ENCODE results near the gene NEAT1.
"Not testable (repeated sequence)": the region's sequence is repeated elsewhere in the genome, so short reads cannot be mapped to it uniquely, and the experiment has no call there.

The NEAT1 gene

GRCh38 chr11:65434667-65435410 is 12.2 kb downstream of the NEAT1 start:
- DNase-seq (ENCODE audit: low spot score): no peak

DNA sequence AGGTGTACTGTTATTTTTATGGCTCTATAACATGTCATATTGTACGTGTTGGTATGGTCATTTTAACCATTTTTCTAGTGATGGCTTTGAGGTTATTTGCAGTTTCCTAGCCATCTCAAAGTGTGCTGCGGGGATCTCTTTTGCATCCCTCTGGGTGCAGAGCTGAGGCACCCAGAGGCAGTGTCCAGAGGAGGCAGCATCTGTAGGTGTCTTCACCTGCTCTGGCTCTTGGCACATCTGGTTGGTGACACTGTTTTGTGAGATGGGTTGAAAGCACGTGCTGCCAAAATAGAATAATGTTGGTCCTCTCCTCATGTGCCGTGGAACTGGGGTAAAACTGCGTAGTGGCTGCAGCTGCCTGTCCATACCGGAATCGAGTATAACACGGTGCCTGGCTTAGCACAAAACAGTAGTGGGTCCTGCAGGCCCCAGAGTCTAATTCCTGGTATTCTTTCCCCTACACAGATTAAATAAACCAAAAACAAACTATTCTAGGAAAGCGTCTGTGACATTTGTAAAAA is 12.9 kb downstream of the NEAT1 start:
- DNase-seq (ENCODE audit: low spot score): no peak

GRCh38 chr11:65435981-65436411 is 13.4 kb downstream of the NEAT1 start:
- DNase-seq (ENCODE audit: low spot score): no peak

DNA sequence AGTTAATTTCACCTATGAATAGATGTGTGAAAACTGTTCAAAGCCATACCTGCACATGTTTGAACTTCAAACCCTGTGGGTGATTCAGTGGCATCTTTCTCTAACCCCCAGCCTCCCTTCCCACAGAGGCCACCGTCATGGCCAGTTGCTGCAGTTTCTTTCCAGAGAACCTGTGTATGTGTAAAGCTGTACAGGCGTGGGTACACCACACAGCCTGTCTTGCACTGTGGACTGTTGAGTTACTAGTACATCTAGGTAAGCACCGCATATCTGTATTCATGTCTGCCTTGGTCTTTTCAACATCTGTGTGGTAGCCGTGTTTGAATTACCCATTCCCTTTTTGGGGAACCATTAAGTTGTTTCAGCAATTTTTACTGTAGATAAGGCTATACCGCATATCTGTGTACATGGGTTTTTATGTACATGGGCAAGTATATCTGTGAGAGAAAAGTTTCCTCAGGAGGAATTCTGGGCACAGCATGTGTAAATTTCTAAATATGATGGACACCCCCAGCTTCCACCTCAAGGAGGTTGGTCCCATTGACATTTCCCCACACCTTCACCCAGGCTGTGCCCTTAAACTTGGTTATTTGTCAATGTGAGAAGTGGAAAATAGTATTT is 13.9 kb downstream of the NEAT1 start:
- no peak for DNase-seq (ENCODE audit: low spot score)

DNA sequence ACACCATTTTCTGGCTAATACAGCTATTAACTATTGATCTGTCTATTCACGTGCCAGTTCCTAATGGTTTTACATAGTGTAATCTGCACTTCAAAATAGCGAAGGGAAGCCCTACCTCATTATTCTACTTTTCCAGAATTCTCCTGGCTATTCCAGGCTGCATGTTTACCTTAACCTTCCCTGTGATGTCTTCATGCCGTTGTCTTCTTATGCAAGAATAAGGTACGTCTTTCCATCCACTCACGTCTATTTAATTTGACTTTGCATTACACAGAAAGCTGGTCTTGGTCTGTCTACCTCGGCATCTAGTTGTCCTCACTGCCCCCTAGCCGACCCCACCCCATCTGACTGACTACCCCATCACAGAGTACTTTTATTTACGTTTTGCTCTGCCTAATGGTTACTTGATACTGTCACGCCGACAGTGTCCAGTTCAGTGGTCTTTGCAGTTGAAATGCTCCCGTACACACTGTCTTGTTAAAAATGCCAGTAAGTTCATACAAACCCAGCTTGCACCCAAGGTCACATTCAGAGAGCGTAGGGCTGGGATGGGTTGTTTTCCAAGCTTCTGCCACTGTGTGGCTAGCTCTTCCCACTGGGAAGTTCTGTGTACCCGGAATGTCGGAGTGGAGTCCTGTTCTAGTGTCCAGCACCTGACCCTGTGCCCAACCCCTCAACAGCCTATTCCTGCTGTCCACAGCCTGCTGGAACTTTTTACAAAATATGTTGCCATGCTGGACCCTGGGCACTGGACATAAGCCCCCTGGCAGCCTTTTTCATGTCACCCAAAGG is 15.0 kb downstream of the NEAT1 start:
- DNase-seq (ENCODE audit: low spot score): no peak

- no peak for DNase-seq (ENCODE audit: low spot score)
Measured at GRCh38 chr11:65438257-65439151, 15.9 kb downstream of the NEAT1 start.

- DNase-seq (ENCODE audit: low spot score): no peak
Measured at GRCh38 chr11:65439331-65440181, 17.0 kb downstream of the NEAT1 start.

GRCh38 chr11:65440831-65441499 is 18.4 kb downstream of the NEAT1 start:
- no peak for DNase-seq (ENCODE audit: low spot score)

- DNase-seq (ENCODE audit: low spot score): no peak
Measured at GRCh38 chr11:65442842-65443331, 20.3 kb downstream of the NEAT1 start.

GRCh38 chr11:65444314-65445051 is 21.9 kb downstream of the NEAT1 start:
- no peak for DNase-seq (ENCODE audit: low spot score)

GRCh38 chr11:65445101-65445603 is 22.6 kb downstream of the NEAT1 start:
- no peak for DNase-seq (ENCODE audit: low spot score)

DNA sequence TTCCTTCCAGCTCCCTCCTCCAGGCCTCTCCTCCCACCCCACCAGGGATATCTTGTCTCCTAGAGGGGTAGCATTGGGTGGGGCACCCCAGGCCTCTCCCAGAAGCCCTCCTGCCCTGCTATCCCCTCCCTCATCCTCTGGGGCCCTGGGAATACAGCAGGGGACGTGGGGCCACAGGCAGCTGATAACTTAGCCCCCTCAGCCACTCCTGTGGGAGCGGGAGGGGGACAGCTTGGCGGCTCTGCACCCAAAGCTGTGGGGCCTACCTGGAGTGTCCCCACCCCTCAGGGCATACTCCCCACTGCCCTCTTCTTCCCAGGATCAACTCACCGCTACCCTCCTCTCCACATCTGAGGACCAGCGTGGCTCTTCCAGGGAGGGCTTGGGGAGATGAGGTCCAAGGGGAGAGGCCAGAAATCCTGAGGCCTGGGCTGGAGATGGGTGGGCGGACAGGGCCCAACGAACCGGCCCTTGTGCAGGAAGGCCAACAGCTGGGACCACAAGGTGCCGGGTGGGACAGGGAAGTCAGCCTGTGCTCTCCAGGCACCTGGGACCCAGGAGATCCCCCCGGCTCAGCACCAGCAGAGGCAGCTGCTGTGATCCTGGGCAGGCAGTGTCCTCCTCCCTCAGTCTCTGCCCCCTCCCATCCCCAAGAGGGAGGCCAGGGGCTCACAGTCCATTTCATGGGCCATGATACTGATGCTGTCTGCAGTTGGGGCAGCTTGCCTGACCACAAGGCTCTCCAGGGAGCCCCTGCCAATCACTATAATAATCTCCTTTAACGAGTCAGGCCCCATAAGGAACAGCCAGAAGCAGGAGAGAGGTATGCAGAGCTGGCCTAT is 23.2 kb downstream of the NEAT1 start:
- no peak for DNase-seq (ENCODE audit: low spot score)

DNA sequence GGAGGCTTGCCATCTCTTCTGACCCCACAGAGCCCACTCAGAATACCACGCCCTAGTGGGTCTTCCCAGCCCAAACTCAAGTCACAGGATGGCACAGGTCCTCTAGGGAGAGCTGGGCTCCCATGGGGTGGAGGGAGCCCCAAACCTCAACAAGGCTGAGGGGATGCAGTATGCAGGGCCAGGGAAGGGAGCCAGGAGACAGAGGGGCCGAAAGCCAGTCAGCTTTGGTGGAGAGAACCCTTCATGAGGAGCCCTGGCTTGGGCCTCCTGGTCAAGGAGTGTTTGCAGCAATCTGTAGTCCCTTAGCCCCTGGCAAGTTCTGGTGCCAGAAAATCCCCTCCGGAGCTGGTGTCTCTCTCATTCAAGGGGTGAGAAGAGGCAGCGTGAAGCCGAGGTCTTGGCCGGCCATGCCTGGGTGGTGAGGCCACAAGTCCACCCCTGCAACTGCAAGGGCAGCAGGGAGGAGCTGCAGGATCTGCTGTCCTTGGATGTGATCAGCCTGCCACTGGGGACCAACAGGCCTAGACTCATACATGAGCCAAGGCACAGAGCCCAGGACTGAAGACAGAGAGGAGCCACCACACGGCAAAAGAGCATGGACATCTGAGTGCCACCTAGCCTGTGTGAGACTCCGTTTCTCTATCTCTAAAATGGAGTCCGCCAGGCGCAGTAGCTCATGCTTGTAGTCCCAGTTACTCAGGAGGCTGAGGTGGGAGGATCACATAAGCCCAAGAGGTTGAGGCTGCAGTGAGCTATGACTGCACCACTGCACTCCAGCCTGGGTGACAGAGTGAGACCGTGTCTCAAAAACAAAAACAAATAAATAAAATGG is 24.1 kb downstream of the NEAT1 start:
- no peak for DNase-seq (ENCODE audit: low spot score)

DNA sequence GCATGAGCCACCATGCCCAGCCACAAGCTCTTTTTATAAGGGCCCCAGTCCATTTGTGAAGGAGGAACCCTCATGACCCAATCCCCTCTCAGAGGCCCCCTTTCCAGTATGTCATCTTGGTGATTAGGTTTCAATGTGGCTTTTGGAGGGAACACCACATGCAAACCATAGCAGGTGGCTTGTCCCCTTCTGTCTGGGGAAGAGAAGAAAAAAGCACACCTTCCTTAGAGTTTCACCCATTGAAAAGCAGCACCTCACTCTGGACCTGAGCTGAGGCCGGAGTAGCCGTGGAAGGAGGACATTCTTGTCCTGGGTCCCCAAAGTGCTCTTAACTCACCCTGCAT is 25.4 kb downstream of the NEAT1 start:
- DNase-seq (ENCODE audit: low spot score): no peak

DNA sequence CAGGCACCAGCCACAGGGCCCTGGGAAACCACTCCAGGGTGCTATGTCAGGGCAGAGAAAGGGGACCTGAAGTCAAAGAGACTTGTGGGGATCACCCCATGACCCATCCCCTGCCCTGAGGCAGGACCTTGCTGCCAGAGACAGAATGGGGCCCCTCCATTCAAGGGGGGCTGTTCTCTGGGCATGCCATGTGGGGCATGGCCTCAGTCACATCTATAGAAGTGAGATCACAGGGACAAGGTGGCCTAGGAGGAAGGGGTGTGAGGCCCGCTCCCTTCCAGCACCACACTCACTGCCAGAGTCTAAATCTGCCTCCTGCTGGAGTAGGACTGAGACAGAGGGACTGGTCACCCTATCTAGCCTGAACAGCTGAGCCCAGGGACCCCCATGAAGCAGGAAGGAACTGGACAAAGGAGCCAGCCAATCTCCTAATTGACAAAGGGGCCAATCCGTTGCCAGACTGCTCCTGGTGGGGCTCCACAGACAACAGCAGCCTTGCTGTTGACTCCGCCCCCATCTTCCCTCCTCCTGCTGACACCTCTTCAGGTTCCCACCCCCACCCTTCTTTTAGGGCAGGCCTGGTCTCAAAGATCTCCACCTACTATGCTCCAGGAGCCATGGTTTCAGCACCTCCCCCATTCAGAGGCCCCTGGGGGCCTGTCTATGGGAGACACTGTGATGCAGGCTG is 26.0 kb downstream of the NEAT1 start:
- DNase-seq (ENCODE audit: low spot score): no peak

GRCh38 chr11:65451301-65451700 is 28.7 kb downstream of the NEAT1 start:
- not testable (repeated sequence) for DNase-seq (ENCODE audit: low spot score)

DNA sequence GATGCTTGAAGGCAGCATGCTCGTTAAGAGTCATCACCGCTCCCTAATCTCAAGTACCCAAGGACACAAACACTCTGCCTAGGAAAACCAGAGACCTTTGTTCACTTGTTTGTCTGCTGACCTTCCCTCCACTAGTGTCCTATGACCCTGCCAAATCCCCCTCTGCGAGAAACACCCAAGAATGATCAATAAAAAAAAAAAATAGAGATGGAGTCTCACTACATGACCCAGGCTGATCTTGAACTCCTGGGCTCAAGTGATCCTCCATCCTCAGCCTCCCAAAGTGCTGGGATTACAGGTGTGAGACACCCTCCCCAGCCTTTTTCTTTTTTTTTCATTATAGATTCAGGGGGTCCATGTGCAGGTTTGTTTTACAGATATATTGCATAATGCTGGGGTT is 29.7 kb downstream of the NEAT1 start:
- not testable (repeated sequence) for DNase-seq (ENCODE audit: low spot score)

Measured in CD4-positive, alpha-beta T cell treated with Interleukin-6 at 100 ng/mL for 8 hours (primary cell).